Stimulated activated effector memory CD8-positive, alpha-beta T cell treated with anti-CD3 and anti-CD28 coated beads, Interleukin-12 subunit alpha, Interleukin-12 subunit beta, amount 100 ng/mL, for 72 hours (primary cell): Measurements from ENCODE around the gene IFNGR2.
"Not testable (repeated sequence)": the region's sequence is repeated elsewhere in the genome, so short reads cannot be mapped to it uniquely, and the experiment has no call there.

Experiments
- ATAC-seq: fragments of 150-1000 bp; cut with Tn5 transposase; 2 replicates; pipeline ENCODE4 v1.10.0; 2021
- DNase-seq, 2 donors: peaks; one replicate each; pipeline ENCODE4 v3.0.0; 2021 to 2022; ENCODE audit warnings: low spot score in 2 of 2
- H3K27ac Mint-ChIP-seq: one replicate; pipeline ENCODE4 v1.8.0; 2022; ENCODE audit warnings: mild to moderate bottlenecking, mixed read lengths
- H3K36me3 Mint-ChIP-seq: one replicate; pipeline ENCODE4 v1.8.0; 2022; ENCODE audit warnings: mild to moderate bottlenecking, mixed read lengths
- H3K4me1 Mint-ChIP-seq: one replicate; pipeline ENCODE4 v1.8.0; 2022; ENCODE audit warnings: mixed read lengths
- H3K4me3 Mint-ChIP-seq: one replicate; pipeline ENCODE4 v1.8.0; 2022; ENCODE audit warnings: mild to moderate bottlenecking, mixed read lengths
- H3K9me3 Mint-ChIP-seq: one replicate; pipeline ENCODE4 v1.8.0; 2022; ENCODE audit warnings: mixed read lengths

IFNGR2 gene

DNA sequence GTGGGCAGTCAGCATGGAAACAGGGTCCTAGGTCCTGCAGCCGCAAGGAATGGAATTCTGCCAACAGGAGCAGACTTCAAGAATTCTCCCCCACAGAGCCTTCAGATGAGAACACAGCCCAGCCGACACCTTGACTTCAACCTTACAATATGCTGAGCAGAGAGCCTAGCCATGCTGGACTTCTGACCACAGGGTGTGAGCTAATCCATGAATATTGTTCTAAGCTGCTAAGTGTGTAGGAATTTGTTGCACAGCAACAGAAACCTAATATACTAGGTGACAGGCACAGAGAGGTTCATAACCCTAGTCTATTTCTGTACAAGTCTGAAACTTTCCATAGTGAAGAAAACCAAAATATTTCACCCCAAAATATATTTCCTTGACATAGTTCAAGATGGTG lies 32.9 kb upstream of the IFNGR2 start:
- H3K27ac Mint-ChIP-seq: no peak overlapping the region

GRCh38 chr21:33371366-33371765 lies 31.8 kb upstream of the IFNGR2 start:
- no peaks in the 10 kb centered on the region for H3K36me3 Mint-ChIP-seq
- no peak overlapping the region for H3K27ac Mint-ChIP-seq
- peaks cover 11% of the 10 kb centered on the region for H3K9me3 Mint-ChIP-seq
- no peak for ATAC-seq
- no peak for DNase-seq
- no peak overlapping the region for H3K4me3 Mint-ChIP-seq
- H3K4me1 Mint-ChIP-seq: peaks cover 7% of the 10 kb centered on the region

More for the DNA sequence above, 32.9 kb upstream of the IFNGR2 start:
- peaks cover 11% of the 10 kb centered on the region for H3K9me3 Mint-ChIP-seq
- ATAC-seq (no peak), DNase-seq (no peak)
- H3K4me3 Mint-ChIP-seq: no peak overlapping the region
- peaks cover 4% of the 10 kb centered on the region for H3K4me1 Mint-ChIP-seq
- H3K36me3 Mint-ChIP-seq: no peaks in the 10 kb centered on the region

DNA sequence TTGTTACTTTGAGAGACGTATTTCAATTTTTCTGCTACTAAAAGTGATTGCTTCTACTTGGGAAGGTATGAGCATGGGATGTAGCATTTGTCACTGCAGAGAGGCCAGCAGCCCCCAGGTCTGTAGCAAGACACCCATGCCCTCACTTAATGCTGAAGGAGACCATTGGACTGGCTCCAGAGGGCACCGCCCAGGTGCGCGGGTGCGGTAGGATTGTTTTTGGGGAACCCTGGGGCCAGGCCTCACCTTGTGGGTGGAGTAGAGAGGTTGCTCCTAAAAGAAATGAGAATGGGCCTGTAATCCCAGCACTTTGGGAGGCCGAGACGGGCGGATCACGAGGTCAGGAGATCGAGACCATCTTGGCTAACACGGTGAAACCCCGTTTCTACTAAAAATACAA lies 30.6 kb upstream of the IFNGR2 start:
- no peak overlapping the region for H3K4me3 Mint-ChIP-seq
- DNase-seq (no peak), ATAC-seq (no peak)
- no peaks in the 10 kb centered on the region for H3K36me3 Mint-ChIP-seq
- no peak overlapping the region for H3K27ac Mint-ChIP-seq
- H3K9me3 Mint-ChIP-seq: peaks cover 2% of the 10 kb centered on the region
- H3K4me1 Mint-ChIP-seq: peaks cover 7% of the 10 kb centered on the region

DNA sequence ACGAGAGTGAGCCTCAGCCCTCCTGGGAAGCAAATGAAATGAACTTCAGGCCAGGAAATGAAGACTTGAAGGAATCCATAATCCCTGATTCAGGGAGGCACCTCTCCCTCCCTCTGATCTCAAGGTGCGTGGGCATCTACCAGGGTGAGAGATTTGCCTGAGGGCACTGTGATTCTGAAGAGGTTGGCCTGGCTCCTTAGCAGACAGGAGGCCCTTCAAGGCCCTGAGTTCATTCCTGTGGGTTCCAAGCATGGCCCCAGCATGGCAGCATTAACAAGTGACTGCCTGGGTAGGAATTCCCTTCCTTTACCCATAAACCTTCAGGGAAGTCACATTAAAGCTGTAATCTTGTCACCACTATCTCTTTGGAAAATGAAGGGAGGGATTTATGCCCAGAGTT lies 29.8 kb upstream of the IFNGR2 start:
- ATAC-seq: no peak
- Mint-ChIP-seq H3K4me1 (peaks cover 7% of the 10 kb centered on the region), H3K36me3 (no peaks in the 10 kb centered on the region), H3K4me3 (no peak overlapping the region), H3K27ac (no peak overlapping the region), H3K9me3 (no peaks in the 10 kb centered on the region)
- DNase-seq: no peak

DNA sequence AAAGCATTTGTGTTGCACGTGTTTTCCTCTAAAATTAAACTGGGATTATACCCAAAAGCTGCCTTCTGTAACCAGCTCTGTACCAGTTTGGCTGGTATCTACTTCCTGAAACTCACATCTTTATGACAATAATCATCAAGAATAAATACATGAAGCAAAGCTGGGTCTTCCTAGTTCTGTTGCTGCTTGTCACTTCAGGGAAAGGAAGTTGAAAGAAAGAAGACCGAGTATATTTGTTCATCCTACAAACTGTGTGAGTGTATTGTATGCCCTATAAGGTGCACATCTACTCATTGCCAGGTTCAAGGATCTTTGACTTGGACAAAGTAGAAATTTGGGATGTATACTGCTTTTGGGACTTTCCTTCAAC lies 29.1 kb upstream of the IFNGR2 start:
- ATAC-seq: no peak
- H3K27ac Mint-ChIP-seq: no peak overlapping the region

DNA sequence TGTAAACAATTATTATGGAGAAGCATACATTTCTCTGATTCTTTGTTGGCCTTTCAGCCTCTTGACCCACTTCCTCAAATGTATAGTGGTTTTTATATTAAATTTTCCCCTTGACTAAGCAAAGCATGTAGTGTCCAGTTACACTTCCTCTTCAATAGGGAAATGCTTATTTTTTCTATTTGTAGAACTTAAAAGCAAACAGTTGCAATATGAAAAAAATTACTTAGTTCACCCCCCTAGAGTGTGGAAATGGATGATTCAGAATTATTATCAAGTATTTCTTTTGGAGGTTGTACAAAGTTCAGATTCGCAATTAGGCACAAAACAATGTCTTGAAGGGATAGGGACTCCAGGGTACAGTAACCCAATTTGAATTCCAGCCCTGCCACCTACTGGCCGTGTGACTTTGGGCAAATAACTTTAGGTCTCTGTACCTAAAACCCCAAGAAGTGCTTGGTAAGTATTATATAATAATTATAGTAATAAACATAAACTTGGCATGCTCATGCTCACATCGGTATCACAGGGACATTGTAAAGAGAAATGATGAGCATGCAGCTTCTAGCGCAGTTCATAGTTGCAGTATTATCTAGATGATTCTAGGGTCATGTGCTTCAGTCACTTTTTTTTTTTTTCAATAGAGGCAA lies 28.6 kb upstream of the IFNGR2 start:
- ATAC-seq: peak; percentile 72
- Mint-ChIP-seq H3K4me1 (peaks cover 8% of the 10 kb centered on the region), H3K4me3 (no peak overlapping the region), H3K9me3 (no peaks in the 10 kb centered on the region), H3K36me3 (no peaks in the 10 kb centered on the region), H3K27ac (no peak overlapping the region)
- DNase-seq: no peak

More for the DNA sequence above, 29.1 kb upstream of the IFNGR2 start:
- H3K9me3 Mint-ChIP-seq: no peaks in the 10 kb centered on the region
- H3K4me1 Mint-ChIP-seq: peaks cover 7% of the 10 kb centered on the region
- no peak overlapping the region for H3K4me3 Mint-ChIP-seq
- no peak for DNase-seq
- no peaks in the 10 kb centered on the region for H3K36me3 Mint-ChIP-seq

DNA sequence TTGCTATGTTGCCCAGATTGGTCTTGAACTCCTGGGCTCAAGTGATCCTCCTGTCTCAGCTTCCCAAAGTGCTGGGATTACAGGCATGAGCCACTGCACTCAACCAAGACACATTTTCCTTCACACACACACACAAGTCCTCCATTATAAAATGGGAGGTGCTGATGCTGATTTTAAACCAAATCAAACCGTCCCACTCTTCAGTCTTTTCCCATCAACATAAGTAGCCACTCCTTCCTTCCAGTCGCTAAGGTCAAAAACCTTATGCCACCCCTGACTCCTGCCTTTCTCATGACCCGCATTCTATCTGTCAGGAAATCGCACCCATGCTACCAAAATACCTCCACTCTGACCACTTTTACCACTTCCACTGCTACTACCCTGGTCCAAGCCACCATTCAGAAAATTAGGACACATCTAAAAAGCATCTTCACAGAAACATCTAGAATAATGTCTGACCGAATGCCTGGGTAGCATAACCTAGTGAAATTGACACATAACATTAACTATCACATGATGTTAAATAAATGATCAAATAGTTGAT lies 28.0 kb upstream of the IFNGR2 start:
- Mint-ChIP-seq H3K36me3 (no peaks in the 10 kb centered on the region), H3K4me3 (no peak overlapping the region), H3K9me3 (no peaks in the 10 kb centered on the region), H3K27ac (no peak overlapping the region), H3K4me1 (peaks cover 14% of the 10 kb centered on the region)
- ATAC-seq (no peak), DNase-seq (no peak)

GRCh38 chr21:33377221-33377920 lies 25.8 kb upstream of the IFNGR2 start:
- ATAC-seq (no peak), DNase-seq (no peak)
- H3K36me3 Mint-ChIP-seq: peaks cover 6% of the 10 kb centered on the region
- H3K9me3 Mint-ChIP-seq: no peaks in the 10 kb centered on the region
- H3K4me1 Mint-ChIP-seq: peaks cover 36% of the 10 kb centered on the region
- H3K4me3 Mint-ChIP-seq: no peak overlapping the region
- H3K27ac Mint-ChIP-seq: no peak overlapping the region

DNA sequence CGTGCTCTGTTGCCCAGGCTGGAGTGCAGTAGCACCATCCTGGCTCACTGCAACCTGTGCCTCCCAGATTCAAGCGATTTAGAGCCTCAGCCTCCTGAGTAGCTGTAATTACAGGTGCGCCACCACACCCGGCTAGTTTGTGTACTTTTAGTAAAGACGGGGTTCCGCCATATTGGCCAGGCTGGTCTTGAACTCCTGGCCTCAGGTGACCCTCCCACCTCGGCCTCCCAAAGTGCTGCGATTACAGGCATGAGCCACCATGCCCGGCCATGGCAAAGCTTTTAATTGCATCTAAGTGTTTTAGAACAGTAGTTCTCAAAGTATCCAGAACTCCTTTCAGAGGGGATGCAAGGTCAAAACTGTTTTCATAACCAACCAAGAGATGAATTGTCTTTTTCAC lies 25.1 kb upstream of the IFNGR2 start:
- Mint-ChIP-seq H3K4me3 (no peak overlapping the region), H3K27ac (no peak overlapping the region), H3K4me1 (peaks cover 43% of the 10 kb centered on the region)

GRCh38 chr21:33379934-33380333 lies 23.3 kb upstream of the IFNGR2 start:
- not testable (repeated sequence) for H3K9me3 Mint-ChIP-seq, DNase-seq, H3K27ac Mint-ChIP-seq, ATAC-seq, H3K36me3 Mint-ChIP-seq
- peak overlapping the region; percentile 52 for H3K4me3 Mint-ChIP-seq
- peaks cover 59% of the 10 kb centered on the region for H3K4me1 Mint-ChIP-seq

More for the DNA sequence above, 25.1 kb upstream of the IFNGR2 start:
- DNase-seq (no peak), ATAC-seq (no peak)
- H3K9me3 Mint-ChIP-seq: no peaks in the 10 kb centered on the region
- H3K36me3 Mint-ChIP-seq: peaks cover 6% of the 10 kb centered on the region

- DNase-seq (peak; percentile 63 to 86), ATAC-seq (peak; percentile 89)
- H3K36me3 Mint-ChIP-seq: peaks cover 6% of the 10 kb centered on the region
- H3K4me1 Mint-ChIP-seq: peaks cover 59% of the 10 kb centered on the region
- H3K9me3 Mint-ChIP-seq: no peaks in the 10 kb centered on the region
- peak overlapping the region; percentile 52 for H3K4me3 Mint-ChIP-seq
- peak overlapping the region; percentile 51 for H3K27ac Mint-ChIP-seq
Observed at GRCh38 chr21:33380483-33380998, 22.7 kb upstream of the IFNGR2 start.

DNA sequence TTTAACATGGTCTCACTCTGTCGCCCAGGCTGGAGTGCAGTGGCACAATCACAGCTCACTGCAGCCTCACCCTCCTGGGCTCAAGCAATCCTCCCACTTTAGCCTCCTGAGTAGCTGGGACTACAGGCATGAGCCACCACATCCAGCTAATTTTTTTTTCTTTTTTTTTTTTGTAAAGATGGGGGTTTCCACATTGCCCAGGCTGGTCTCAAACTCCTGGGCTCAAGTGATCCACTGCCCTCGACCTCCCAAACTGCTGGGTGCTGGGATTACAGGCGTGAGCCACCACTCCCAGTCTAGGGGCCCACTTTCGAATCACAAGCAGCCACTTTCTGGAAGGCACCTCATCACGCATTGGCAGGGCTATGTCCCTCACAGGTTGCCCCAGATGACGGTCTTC lies 21.8 kb upstream of the IFNGR2 start:
- DNase-seq, ATAC-seq, H3K9me3 Mint-ChIP-seq, H3K36me3 Mint-ChIP-seq: not testable (repeated sequence)
- H3K27ac Mint-ChIP-seq: peak overlapping the region; percentile 51
- peak overlapping the region; percentile 52 for H3K4me3 Mint-ChIP-seq
- H3K4me1 Mint-ChIP-seq: peaks cover 59% of the 10 kb centered on the region

GRCh38 chr21:33383056-33383888 lies 19.9 kb upstream of the IFNGR2 start:
- ATAC-seq (peak; percentile 84), DNase-seq (peak; percentile 36 to 83)
- H3K27ac Mint-ChIP-seq: no peak overlapping the region
- no peaks in the 10 kb centered on the region for H3K9me3 Mint-ChIP-seq
- peak overlapping the region; percentile 52 for H3K4me3 Mint-ChIP-seq
- peaks cover 59% of the 10 kb centered on the region for H3K4me1 Mint-ChIP-seq
- H3K36me3 Mint-ChIP-seq: peaks cover 6% of the 10 kb centered on the region

GRCh38 chr21:33384841-33385331 lies 18.3 kb upstream of the IFNGR2 start:
- H3K9me3 Mint-ChIP-seq: no peaks in the 10 kb centered on the region
- peak overlapping the region; percentile 52 for H3K4me3 Mint-ChIP-seq
- no peak overlapping the region for H3K27ac Mint-ChIP-seq
- peaks cover 56% of the 10 kb centered on the region for H3K4me1 Mint-ChIP-seq
- ATAC-seq (peak; percentile 69), DNase-seq (peak in 1 of 2 donors; percentile 70)
- peaks cover 6% of the 10 kb centered on the region for H3K36me3 Mint-ChIP-seq

- H3K9me3 Mint-ChIP-seq: no peaks in the 10 kb centered on the region
- no peak for ATAC-seq
- no peak for DNase-seq
- peaks cover 6% of the 10 kb centered on the region for H3K36me3 Mint-ChIP-seq
- no peak overlapping the region for H3K27ac Mint-ChIP-seq
- peaks cover 42% of the 10 kb centered on the region for H3K4me1 Mint-ChIP-seq
- H3K4me3 Mint-ChIP-seq: no peak overlapping the region
Observed at GRCh38 chr21:33386222-33386784, 16.9 kb upstream of the IFNGR2 start.
